ENCODE measurements around the gene HSPA12A. TPM values are rescaled to one million over a fixed set of nuclear protein-coding genes. Genes with fewer than 3 reads are reported as not detected.

Gene HSPA12A
- total RNA-seq, 4 donors from 2014 or later: 125 to 187 (median 147) TPM

DNA sequence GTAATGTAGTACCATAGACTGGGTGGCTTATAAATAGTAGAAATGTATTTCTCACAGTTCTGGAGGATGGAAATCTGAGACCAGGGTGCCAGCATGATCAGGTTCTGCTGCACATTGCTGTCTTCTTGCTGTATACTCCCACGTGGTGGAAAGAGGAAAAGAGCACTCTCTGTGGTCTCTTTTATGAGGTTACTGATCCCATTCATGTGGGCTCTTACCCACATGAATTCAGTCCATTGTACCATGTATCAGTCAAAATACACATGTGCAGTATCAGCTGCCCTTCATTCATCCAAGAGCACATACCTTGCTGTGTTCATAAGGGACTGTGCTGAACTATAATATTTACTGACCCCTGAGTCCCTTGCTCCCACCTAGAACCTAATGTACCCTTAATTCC is 104.5 kb downstream of the HSPA12A start:
- H3K27ac ChIP-seq: no peak overlapping the region
- H3K4me1 ChIP-seq: no peaks in the 10 kb centered on the region
- DNase-seq (ENCODE audit: low spot score in 2 of 2): no peak
- H3K4me3 ChIP-seq: no peak overlapping the region
- H3K27me3 ChIP-seq: no peaks in the 10 kb centered on the region
- WGBS, 2 donors: 5 to 22% methylated on average over 1 of the region's 1 CpG
- TF ChIP-seq, protein P1, sequence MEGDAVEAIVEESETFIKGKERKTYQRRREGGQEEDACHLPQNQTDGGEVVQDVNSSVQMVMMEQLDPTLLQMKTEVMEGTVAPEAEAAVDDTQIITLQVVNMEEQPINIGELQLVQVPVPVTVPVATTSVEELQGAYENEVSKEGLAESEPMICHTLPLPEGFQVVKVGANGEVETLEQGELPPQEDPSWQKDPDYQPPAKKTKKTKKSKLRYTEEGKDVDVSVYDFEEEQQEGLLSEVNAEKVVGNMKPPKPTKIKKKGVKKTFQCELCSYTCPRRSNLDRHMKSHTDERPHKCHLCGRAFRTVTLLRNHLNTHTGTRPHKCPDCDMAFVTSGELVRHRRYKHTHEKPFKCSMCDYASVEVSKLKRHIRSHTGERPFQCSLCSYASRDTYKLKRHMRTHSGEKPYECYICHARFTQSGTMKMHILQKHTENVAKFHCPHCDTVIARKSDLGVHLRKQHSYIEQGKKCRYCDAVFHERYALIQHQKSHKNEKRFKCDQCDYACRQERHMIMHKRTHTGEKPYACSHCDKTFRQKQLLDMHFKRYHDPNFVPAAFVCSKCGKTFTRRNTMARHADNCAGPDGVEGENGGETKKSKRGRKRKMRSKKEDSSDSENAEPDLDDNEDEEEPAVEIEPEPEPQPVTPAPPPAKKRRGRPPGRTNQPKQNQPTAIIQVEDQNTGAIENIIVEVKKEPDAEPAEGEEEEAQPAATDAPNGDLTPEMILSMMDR (IDR thresholded peaks at IDR 0.05): no peak
- TF ChIP-seq EP300 (IDR thresholded peaks at IDR 0.05): no peak
- no peaks in the 10 kb centered on the region for H3K36me3 ChIP-seq
- H3K9me3 ChIP-seq: peaks cover 0 to 11% (median 3%) of the 10 kb centered on the region in 4 donors

DNA sequence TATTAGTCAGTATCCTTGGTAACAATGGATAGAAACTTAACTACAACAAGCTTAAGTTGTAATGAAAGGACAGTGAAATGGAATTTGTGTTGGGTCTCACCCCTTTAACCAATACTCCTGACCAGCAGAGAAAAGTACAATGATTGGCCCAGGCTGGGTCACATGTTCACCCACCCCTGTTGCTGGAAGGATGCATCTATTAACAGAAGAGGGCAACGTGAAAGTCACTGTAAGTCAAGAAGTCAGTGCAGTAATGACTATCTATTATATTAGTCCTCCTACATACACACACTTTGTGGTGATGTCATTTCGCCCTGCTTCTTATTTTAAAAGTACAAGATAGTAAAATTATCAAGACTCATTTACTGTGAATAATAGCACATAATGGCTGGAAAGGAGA is 105.4 kb downstream of the HSPA12A start:
- Histone ChIP-seq H3K27ac (no peak overlapping the region), H3K36me3 (no peaks in the 10 kb centered on the region), H3K27me3 (no peaks in the 10 kb centered on the region), H3K4me3 (no peak overlapping the region), H3K9me3 (peaks cover 0 to 11% (median 3%) of the 10 kb centered on the region in 4 donors), H3K4me1 (no peaks in the 10 kb centered on the region)
- DNase-seq (ENCODE audit: low spot score in 2 of 2): no peak
- TF ChIP-seq POLR2A (IDR thresholded peaks at IDR 0.05): no peak
- WGBS, 2 donors: 43 to 49% methylated on average over 2 of the region's 2 CpGs

DNA sequence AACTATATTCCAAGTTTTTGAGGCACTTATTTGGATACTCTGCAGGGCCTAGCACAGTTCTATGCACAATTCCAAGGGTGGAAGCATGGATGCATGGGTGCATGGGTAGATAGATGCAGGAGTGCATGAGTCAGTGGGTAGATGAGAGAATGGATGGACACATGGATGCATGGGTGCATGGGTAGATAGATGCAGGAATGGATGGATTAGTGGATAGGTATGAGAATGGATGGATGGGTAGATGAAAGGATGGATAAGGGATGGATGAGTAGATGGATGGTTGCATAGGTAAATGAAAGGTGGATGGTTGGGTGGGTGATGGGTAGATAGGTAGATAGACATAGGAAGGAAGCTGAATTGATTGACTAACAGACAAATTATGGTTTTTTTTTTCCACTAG is 106.0 kb downstream of the HSPA12A start:
- TF ChIP-seq, protein P1 (IDR thresholded peaks at IDR 0.05): no peak
- TF ChIP-seq POLR2A (IDR thresholded peaks at IDR 0.05): no peak
- TF ChIP-seq EP300 (IDR thresholded peaks at IDR 0.05): no peak
- Histone ChIP-seq H3K4me3 (no peak overlapping the region), H3K4me1 (no peaks in the 10 kb centered on the region), H3K9me3 (peaks cover 0 to 11% (median 3%) of the 10 kb centered on the region in 4 donors), H3K36me3 (no peaks in the 10 kb centered on the region), H3K27me3 (no peaks in the 10 kb centered on the region), H3K27ac (no peak overlapping the region)
- DNase-seq (ENCODE audit: low spot score in 2 of 2): no peak

DNA sequence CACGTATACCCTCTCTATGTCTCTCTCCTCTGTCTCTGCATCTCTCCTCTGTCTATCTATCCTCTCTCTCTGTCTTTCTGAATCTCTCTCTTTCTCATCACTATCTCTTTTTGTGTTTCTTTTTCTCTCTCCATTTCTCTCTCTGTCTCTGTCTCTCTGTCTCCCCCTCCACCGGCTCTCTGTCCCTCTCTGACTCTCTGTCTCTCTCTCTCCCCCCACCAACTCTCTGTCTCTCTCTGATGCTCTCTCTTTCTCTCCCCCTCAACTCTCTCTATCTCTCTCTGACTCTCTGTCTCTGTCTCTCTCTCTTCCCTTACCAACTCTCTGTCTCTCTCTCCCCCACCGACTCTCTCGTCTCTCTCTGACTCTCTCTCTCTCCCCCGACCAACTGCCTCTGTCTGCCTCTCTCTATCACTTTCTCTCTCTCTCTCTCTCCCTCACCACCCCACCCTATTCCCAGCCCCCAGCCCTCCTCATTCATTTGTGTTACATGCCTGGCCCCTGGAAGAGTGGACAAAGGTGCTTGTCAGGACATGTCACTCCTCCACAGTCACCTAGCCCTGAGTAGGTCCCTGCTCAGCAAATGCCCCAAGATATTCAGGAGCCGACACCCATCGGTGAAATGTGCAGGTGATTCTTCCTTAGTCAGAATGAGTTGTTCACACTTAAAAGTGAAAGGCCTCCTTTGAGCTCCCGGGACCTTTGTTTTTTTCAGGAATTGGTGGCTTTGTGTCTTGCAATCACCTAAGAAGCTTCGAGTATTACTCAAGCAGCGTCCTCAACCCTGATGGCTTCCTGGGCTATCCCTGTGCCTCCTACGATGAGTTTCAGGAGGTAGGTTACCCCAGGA is 108.0 kb downstream of the HSPA12A start:
- Histone ChIP-seq H3K27ac (no peak overlapping the region), H3K27me3 (no peaks in the 10 kb centered on the region), H3K4me3 (no peak overlapping the region), H3K9me3 (no peaks in the 10 kb centered on the region), H3K36me3 (no peaks in the 10 kb centered on the region), H3K4me1 (peaks cover 0 to 3% (median 0%) of the 10 kb centered on the region in 4 donors)
- WGBS, 2 donors: 86 to 87% methylated on average over 11 of the region's 11 CpGs
- no peak for DNase-seq (ENCODE audit: low spot score in 2 of 2)
- no peak for TF ChIP-seq POLR2A (IDR thresholded peaks at IDR 0.05)
- TF ChIP-seq, protein P1 (IDR thresholded peaks at IDR 0.05): no peak

DNA sequence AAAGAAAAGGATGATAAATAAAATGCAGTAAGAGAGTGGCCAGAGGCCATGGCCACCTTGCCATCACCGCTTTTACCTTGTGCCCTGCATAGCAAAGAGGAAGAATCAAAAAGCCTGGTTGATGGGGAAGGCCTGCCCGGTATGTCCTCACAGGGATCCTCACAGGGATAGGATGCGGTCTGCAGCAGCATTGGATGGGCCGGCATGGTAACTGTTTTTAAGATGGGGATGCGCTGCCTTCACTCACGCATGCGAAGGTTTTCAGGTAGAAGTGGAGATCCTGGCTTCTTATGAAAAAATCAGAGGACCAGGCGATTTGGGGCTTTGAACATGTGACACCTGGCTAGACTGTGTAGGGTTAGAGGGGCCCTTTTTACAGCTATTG is 109.2 kb downstream of the HSPA12A start:
- H3K27ac ChIP-seq: no peak overlapping the region
- no peak for TF ChIP-seq EP300 (IDR thresholded peaks at IDR 0.05)
- TF ChIP-seq, protein P1 (IDR thresholded peaks at IDR 0.05): no peak
- no peak for TF ChIP-seq POLR2A (IDR thresholded peaks at IDR 0.05)
- 95 to 98% methylated on average over 8 of the region's 8 CpGs for WGBS, 2 donors
- H3K27me3 ChIP-seq: peaks cover 0 to under 1% of the 10 kb centered on the region in 2 donors
- no peak overlapping the region for H3K4me3 ChIP-seq
- no peak for DNase-seq (ENCODE audit: low spot score in 2 of 2)
- no peaks in the 10 kb centered on the region for H3K36me3 ChIP-seq
- H3K4me1 ChIP-seq: peaks cover 0 to 4% (median 0%) of the 10 kb centered on the region in 4 donors
- no peaks in the 10 kb centered on the region for H3K9me3 ChIP-seq
